Measurements from ENCODE around the gene GANAB. TPM values are rescaled to one million over a fixed set of nuclear protein-coding genes. Genes with fewer than 3 reads are reported as not detected.
A peak's percentile ranks its signal among the peaks of the same experiment; 100 is the strongest.
"Not testable (repeated sequence)": the region's sequence is repeated elsewhere in the genome, so short reads cannot be mapped to it uniquely, and the experiment has no call there.

Gene GANAB
- total and polyA plus RNA-seq, 2 experiments from 2014 or later = 212 to 251 TPM

- DNase-seq (ENCODE audit: low spot score) = no peak
- H3K9me2 ChIP-seq (replicated peaks; ENCODE audit: insufficient read depth) = no peaks in the 10 kb centered on the region
- peak overlapping the region; percentile 6 for H2AFZ ChIP-seq
- H4K20me1 ChIP-seq (ENCODE audit: insufficient read depth, poor library complexity, severe bottlenecking) = no peaks in the 10 kb centered on the region
- H3K27me3 ChIP-seq = no peaks in the 10 kb centered on the region
- H3K4me1 ChIP-seq (ENCODE audit: insufficient read depth) = peaks cover 11% of the 10 kb centered on the region
- no peaks in the 10 kb centered on the region for H3K9me3 ChIP-seq (ENCODE audit: low read depth)
- peak overlapping the region; percentile 66 for H3K4me2 ChIP-seq
- TF ChIP-seq EZH2 (IDR thresholded peaks at IDR 0.05; ENCODE audit: borderline replicate concordance) (no peak), CTCF (IDR thresholded peaks at IDR 0.05; ENCODE audit: poor library complexity) (no peak), EZH2phosphoT487 (IDR thresholded peaks at IDR 0.05; ENCODE audit: low read depth, severe bottlenecking, unreplicated experiment) (no peak)
- peak overlapping the region; percentile 92 for H3K27ac ChIP-seq
- 92% methylated on average over 7 of the region's 7 CpGs for WGBS (ENCODE audit: low lambda C conversion rate, missing lambda C conversion rate)
- H3K4me3 ChIP-seq = no peak overlapping the region
- H3K36me3 ChIP-seq (replicated peaks; ENCODE audit: insufficient read depth, low read depth) = no peaks in the 10 kb centered on the region
- H3K79me2 ChIP-seq = peaks cover 29% of the 10 kb centered on the region
Observed at GRCh38 chr11:62622476-62623089, 23.8 kb downstream of the GANAB start.

GRCh38 chr11:62621567-62622470 lies 24.6 kb downstream of the GANAB start, which contains the start of gene B3GAT3:
TSS of gene B3GAT3 (minus strand) at chr11:62621986. CDS start at chr11:62621947, 39 bp downstream.
- Histone ChIP-seq H3K36me3 (replicated peaks; ENCODE audit: insufficient read depth, low read depth) (no peaks in the 10 kb centered on the region), H3K79me2 (peaks cover 29% of the 10 kb centered on the region), H3K9me2 (replicated peaks; ENCODE audit: insufficient read depth) (no peaks in the 10 kb centered on the region), H2AFZ (peak within 1 kb of the TSS; percentile 46), H3K4me3 (peak within 1 kb of the TSS; percentile 50), H3K4me1 (ENCODE audit: insufficient read depth) (peaks cover 11% of the 10 kb centered on the region), H3K27me3 (no peaks in the 10 kb centered on the region), H4K20me1 (ENCODE audit: insufficient read depth, poor library complexity, severe bottlenecking) (no peaks in the 10 kb centered on the region), H3K27ac (peak within 1 kb of the TSS; percentile 92), H3K9me3 (ENCODE audit: low read depth) (no peaks in the 10 kb centered on the region), H3K4me2 (peak within 1 kb of the TSS; percentile 83)
- WGBS (ENCODE audit: low lambda C conversion rate, missing lambda C conversion rate) = 5% methylated on average over 55 of the region's 77 CpGs
- peak; percentile 99 for DNase-seq (ENCODE audit: low spot score)
- TF ChIP-seq EZH2 (IDR thresholded peaks at IDR 0.05; ENCODE audit: borderline replicate concordance) = no peak
- no peak for TF ChIP-seq EZH2phosphoT487 (IDR thresholded peaks at IDR 0.05; ENCODE audit: low read depth, severe bottlenecking, unreplicated experiment)
- no peak for TF ChIP-seq CTCF (IDR thresholded peaks at IDR 0.05; ENCODE audit: poor library complexity)

GRCh38 chr11:62621027-62621566 lies 25.3 kb downstream of the GANAB start:
- Histone ChIP-seq H3K9me2 (replicated peaks; ENCODE audit: insufficient read depth) (no peaks in the 10 kb centered on the region), H3K9me3 (ENCODE audit: low read depth) (no peaks in the 10 kb centered on the region), H2AFZ (peak overlapping the region; percentile 46), H3K4me2 (peak overlapping the region; percentile 83), H4K20me1 (ENCODE audit: insufficient read depth, poor library complexity, severe bottlenecking) (no peaks in the 10 kb centered on the region), H3K79me2 (peaks cover 29% of the 10 kb centered on the region), H3K36me3 (replicated peaks; ENCODE audit: insufficient read depth, low read depth) (no peaks in the 10 kb centered on the region), H3K27me3 (no peaks in the 10 kb centered on the region), H3K27ac (peak overlapping the region; percentile 92), H3K4me3 (peak overlapping the region; percentile 50), H3K4me1 (ENCODE audit: insufficient read depth) (peaks cover 11% of the 10 kb centered on the region)
- WGBS (ENCODE audit: low lambda C conversion rate, missing lambda C conversion rate) = 42% methylated on average over 8 of the region's 8 CpGs
- no peak for DNase-seq (ENCODE audit: low spot score)
- no peak for TF ChIP-seq EZH2 (IDR thresholded peaks at IDR 0.05; ENCODE audit: borderline replicate concordance)
- TF ChIP-seq EZH2phosphoT487 (IDR thresholded peaks at IDR 0.05; ENCODE audit: low read depth, severe bottlenecking, unreplicated experiment) = no peak
- TF ChIP-seq CTCF (IDR thresholded peaks at IDR 0.05; ENCODE audit: poor library complexity) = no peak

- peaks cover 29% of the 10 kb centered on the region for H3K79me2 ChIP-seq
- H3K9me3 ChIP-seq (ENCODE audit: low read depth); H2AFZ ChIP-seq; H3K36me3 ChIP-seq (replicated peaks; ENCODE audit: insufficient read depth, low read depth); H3K4me2 ChIP-seq; H3K4me3 ChIP-seq; H3K27ac ChIP-seq; H4K20me1 ChIP-seq (ENCODE audit: insufficient read depth, poor library complexity, severe bottlenecking); H3K9me2 ChIP-seq (replicated peaks; ENCODE audit: insufficient read depth); DNase-seq (ENCODE audit: low spot score); H3K27me3 ChIP-seq: not testable (repeated sequence)
- WGBS (ENCODE audit: low lambda C conversion rate, missing lambda C conversion rate) = 99% methylated on average over 12 of the region's 14 CpGs
- H3K4me1 ChIP-seq (ENCODE audit: insufficient read depth) = peaks cover 14% of the 10 kb centered on the region
Observed at GRCh38 chr11:62616957-62617356, 29.5 kb downstream of the GANAB start.

All from hepatocyte (in vitro differentiated cells).